Epidermal melanocyte (primary cell): ENCODE measurements around the gene OSBPL3.

Source experiments
- DNase-seq: peaks from one replicate; pipeline ENCODE4 v3.0.0; 2011; ENCODE audit warnings: low spot score; ENCODE audit not compliant: insufficient read length

OSBPL3 gene

DNA sequence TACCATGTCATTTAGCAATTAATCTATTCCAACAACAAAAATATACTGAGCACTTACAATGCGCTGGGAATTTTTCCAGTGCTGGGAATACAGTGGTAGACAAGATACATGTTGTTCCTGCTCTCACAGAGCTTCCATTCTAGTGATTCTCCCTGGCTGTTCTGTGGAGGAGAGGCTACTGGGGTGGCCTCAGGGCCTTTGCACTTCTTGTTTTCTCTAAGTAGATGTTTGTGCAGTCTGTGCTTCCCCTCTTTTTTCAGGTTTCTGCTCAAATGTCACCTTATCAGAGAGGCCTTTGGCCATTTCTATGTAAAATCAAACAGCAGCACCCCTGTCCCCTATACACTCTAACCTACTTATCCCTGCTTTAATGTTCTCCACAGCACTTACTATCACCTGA lies 24.7 kb downstream of the OSBPL3 start:
- no peak for DNase-seq

DNA sequence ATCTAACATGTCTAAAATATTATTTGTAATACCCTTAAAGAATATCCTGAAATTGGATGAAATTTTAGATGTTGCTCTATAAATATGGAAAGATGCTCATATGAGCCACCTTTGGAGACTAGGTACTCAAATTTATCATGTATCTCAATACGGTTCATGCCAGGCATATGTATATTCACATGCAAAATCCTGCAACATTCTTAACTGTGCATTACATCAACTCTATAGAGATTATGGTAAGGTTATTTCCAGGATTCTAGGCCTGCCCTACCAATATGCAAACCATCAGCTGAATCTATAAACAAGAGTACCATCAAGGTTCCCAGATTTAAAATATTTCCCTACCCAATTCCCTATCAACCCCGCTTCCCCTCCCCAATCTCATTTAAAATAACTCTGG lies 27.5 kb downstream of the OSBPL3 start:
- no peak for DNase-seq

DNA sequence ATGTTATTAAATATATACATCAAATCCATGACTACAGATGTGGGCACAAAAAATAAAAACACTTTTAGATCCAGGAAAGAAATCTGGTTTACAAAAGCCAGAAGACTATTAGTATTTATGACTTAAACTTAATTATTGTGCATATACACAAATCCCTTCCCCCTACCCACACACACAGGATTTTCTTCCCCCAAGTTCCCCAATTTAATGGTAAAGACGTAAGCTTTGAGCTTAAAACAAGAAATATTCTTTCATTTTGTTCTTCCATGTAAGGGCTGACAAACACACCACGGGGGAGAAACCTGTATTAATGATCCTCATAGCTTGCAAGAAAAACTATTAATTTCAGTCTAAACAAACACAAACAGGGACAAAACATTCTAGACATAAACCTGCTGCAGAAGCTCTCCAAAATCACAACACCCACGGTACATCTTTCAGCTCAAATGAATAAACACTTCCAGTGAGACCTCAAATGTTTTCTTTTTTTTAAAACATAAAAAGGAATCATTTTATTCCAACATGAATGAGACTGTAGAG lies 28.5 kb downstream of the OSBPL3 start:
- DNase-seq, result no peak

DNA sequence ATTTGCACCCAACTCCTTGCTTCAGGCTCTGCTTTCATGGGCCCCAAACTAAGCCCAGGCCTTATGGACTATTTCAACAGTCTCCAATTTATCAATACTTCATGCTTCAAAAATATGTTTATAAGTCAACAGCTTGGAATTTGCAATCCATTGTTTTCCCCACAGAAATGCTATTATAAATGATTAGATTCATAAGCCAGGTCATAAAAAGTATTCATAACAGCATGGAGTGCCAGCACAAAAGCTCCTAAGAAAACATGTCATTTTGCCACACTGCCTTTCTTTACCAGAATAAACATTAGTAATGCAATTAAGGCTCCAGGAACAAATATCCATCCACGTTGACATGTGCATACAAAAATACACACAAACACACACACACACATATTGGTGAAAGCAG lies 30.1 kb downstream of the OSBPL3 start:
- no peak for DNase-seq

DNA sequence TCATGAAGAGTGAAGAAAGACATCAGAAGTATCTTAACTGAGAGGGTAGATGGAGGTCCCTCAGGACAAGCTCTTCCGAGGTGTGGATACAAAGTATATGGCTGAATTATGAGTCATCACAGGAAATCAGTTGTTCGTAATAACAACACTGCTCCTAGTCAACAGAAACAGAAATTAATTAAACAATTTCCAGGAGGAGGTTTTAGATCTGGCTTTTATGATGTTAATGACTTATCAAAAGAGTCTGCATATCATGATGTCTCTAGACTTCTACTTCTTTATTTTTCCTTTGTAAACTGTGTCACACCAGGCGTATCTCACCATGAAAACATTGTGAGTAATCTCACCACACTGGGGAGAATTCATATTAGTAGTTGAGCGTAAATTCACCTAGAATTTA lies 31.2 kb downstream of the OSBPL3 start:
- no peak for DNase-seq

DNA sequence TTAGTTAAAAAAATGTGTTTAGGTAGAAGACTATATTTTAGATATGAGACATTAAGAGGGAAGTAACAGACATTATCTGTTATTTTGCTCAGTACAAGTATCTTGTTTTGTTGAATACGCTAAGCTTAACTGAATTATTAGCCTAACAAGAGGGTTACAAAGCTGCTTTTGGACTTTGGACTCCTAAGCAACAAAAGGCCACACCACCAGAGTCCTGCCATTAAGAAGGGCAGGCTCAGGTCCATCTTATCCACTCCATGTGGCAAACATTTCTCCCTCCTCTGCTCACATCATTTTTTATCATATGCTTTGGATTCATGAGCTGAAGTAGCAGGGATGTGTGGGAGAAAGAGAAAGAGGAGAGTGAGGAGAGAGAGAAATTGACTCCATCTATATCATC lies 33.5 kb downstream of the OSBPL3 start:
- DNase-seq, result no peak

DNA sequence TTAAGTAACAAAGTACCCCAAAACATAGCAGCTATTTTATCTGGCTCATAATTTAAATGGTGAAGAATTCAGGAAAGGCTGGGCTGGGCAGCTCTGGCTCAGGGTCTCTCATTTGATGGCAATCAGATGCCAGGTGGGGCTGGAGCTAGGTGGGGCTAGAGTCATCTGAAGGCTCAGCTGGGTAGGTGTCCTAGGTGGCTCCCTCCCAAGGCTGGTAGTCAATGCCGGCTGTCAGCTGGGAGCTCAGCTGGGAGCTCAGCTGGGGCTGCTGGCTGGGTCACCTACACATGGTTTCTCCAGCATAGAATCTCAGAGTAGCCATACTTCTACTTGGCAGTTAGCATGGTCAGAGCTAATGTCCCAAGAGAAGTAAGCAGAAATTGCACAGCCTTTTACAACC lies 34.1 kb downstream of the OSBPL3 start:
- no peak for DNase-seq

DNA sequence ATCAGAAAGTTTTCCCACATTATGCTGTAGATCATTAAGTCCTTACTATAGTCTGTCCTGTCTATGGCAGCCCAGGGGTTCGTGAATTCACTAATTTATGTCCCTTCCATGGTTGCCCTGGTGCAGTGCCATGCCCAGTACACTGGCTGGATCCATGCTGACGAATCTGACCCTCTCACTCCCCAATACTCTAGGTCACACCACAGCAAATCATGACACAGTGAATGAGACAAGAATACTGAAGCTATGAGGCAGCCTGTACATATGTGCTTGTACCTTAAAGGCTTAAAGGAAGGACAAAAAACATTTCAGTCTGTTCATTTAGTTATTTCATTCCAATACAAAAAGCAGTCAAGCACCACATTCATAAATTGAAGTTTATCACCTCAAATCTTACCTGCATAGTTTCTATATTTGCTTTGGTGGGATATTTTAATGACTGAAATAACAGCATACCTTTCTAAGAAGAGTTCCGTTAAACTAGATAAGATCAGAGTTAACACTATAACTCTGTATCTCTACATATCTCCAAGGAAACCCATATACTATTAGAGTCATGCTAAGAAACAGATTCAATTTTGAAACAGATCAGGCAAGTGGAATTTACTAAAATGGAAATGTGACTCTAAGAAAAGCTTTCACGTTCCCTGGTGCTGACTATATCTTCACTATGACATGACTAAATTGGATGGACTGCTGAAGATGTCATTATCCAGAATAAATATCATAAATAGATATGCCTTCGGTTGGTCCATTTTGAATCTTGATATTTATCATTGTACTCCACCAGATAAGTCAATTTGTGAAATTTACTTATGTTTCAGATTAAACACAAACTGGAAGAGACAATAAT lies 36.7 kb downstream of the OSBPL3 start:
- no peak for DNase-seq

DNA sequence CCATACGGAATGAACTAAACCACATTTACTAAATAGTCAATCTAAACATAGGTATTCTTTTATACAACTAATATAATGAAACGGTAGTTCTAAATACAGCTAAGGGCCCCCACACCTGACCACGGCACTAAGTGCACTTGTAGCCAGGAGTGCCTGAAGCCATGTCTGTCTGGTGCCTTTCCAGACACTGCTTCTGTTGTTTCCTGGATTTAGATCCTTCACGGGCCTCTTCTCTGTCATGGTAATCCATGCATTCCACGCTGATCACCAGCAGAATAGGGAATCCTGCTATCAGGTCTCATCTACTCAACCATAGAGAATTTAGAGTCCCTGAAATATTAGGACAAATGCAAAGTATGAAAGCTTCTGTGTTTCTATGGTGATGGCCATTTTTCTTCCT lies 37.8 kb downstream of the OSBPL3 start:
- no peak for DNase-seq

DNA sequence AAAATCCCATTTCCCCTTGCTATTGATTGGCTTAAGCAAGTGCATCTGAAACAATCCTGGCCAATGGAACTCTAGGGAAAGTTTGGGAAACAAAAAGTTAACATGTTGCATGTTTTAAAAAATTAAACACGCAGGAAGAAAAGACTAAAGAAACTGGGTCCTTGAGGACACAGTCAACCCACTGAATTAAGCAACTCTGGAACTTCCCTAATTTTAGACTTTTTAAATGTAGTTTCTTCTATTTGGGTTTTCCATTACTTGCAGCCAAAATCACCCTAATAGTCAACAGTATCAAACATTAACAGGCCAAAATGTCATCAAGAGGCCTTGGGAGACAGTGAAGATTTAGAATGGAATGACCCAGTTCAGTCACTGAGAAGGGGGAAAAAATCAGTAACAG lies 40.6 kb downstream of the OSBPL3 start:
- DNase-seq, result no peak

DNA sequence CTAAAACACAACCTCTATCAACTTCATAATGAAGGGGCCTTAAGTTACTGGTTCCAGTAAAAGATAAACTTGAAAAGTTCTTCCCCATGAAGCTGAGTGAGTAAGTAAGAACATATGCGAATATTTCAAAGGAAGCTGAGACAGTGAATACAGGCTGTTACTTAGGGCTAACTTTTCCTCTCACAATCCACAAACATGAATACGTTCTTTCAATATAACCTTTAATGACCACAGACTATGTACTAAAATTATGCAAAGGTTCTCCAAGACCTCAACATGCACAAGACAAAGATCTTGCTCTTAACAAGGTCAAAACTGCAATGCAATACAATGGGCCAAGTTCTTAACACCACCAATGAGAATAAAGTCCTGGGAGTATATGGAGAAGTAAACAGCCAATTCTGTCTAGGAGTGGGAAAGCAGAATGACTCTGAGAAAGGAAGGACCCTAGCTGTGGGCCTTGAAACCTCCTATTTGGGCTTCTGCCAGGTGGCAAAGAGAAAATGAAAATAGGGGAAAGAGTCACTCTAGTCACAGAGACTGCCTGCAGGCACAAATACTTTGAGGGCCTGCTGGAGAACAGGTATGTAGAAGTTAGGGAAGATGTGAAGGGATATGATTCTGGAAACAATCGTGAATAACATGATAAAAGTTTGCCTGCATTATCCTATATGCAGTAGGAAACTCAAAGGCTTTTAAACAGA lies 43.7 kb downstream of the OSBPL3 start:
- DNase-seq, result no peak

DNA sequence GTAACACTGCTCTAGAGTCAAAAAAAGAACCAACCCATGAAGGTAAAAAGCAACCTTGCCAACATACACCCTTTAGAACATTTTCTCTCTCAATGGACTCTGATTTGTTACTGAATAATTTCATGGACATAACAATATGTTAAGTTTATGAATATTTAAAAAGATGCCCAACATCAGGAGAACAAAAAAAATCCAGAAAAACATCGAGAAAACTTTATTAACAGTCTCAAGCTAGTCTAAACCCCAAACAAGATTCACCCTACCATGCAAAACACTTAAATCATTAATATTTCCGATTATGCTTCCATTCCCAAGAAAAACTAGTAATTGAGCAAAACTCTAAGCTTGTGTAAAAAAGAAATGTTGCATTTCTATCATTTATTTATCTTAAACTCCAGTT lies 46.7 kb downstream of the OSBPL3 start:
- no peak for DNase-seq

DNA sequence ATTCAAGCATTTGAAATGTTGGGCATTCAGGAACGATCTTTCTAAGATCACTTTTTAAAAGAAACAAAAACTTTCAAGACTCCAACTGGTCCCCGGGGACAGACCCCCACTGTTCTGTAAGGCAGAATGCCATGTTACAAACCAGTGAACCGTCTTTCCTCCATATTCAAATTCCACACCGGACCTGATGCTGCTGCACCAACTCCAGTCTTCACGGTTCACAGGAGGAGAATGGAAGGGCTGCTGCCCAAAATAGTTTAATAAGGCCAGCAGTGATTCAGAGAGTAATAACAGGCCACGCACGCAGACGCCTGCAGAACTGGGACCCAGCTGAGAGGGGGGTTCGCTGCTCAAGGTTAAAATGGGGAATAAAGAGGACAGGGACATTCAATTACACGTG lies 47.2 kb downstream of the OSBPL3 start:
- DNase-seq, result no peak

DNA sequence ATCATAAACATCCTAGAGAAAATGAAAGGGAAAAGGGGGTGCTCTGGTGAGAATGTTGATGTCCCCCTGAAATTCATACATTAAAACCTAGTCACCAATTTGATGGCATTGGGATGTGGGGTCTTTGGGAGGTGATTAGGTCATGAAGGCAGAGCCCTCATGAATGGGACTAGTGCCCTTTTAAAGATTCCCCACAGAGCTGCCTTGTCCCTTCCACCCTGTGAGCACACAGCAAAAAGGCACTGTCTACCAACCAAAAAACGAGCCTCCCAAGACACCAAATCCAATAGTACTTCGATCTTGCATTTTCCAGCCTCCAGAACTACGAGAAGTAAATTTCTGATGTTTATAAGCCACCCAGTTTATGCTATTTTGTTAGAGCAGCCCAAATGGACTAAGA lies 47.6 kb downstream of the OSBPL3 start:
- DNase-seq, result no peak

DNA sequence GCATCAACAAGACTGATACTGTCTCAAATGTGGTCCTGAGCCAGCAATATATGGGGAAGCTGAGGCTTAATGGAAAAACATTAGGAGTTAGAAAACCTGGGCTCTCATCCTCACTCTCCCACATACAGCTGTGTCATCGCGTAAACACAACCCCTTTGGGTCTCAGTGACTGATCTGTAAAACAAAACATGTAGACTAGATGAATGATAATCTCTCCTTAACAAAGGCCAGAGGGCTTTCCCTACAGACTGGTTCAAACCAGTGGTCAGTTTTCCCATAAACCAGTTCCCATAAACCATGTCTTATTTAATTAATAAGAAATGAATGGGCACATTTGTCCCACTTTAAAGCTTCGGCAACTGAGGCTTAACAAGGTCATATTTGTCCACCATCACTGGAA lies 48.1 kb downstream of the OSBPL3 start:
- no peak for DNase-seq

DNA sequence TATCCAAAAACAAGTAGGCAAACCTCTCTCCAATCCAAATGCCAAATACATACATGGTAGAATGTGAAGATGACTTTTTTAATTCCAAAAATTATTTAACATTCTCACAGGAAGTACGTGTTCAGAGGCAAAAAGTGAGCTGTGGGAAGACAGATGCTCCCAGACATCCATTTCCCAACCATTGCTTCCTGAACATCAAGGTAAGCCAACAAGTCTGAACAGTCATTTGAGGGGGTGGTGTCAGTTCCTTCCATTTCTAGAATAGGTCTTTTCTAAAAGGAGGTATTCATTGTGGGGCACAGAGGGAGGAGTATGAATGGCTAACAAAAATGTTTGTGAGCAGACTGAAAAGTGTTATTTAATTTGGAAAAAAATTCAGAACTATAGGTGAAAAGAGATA lies 49.1 kb downstream of the OSBPL3 start:
- DNase-seq, result no peak

DNA sequence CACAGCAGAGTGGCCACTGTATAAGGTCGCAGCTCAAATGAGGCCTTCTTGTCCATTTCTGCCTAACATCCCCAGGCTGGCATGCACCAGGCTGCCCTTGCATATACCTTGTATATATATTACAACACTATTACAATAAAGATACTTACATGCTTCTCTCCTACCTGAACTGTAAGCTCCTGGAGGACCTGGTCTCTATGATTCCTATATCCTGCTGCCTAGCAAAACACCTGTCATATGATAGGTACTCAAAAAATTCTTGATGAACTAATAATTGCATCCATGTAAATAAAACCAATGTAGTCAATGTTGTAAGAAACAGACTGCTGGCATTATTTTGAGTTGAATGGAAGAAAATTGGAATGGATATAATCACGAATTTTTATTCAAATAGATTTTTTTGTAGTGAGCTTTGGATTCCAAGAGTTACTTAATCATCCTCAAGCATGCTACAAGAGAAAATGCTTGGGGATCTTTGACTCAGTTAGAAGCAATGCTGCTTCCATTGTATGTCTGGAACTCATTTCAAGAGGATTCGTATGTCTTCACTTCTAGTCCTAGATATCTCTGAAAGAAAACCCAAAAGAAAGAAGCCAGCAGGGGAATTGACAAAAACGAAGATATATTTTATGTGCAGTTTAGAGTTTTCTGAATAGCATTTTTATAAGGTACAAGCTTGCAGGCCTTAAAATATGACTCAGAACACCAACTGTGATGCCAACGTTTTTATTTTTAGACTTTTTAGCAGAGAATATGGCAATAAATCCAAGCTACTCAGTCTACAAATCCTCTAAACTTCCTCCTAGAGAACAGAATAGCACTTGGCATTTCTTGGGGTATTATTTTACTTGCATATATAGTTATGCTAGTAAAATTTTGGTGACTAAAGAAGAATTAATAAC lies 53.1 kb downstream of the OSBPL3 start:
- no peak for DNase-seq

DNA sequence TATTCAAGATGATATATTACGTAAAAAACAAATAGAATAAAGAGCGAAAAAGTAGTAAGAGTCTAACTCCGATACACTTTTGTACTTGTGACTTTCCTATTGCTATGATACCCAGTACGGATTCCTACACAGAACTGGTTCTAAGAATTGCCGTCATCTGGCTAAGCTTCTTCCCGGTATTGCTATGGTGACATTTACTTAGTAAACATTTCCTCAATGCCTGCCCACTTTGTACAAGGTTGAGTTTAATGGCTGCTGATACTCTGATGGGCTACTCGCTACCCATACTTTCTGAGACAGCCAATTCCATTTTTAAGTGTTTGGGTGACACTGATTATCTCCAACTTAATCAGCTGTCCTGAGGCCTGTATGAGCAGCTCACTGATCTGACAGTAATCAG lies 55.6 kb downstream of the OSBPL3 start:
- no peak for DNase-seq

DNA sequence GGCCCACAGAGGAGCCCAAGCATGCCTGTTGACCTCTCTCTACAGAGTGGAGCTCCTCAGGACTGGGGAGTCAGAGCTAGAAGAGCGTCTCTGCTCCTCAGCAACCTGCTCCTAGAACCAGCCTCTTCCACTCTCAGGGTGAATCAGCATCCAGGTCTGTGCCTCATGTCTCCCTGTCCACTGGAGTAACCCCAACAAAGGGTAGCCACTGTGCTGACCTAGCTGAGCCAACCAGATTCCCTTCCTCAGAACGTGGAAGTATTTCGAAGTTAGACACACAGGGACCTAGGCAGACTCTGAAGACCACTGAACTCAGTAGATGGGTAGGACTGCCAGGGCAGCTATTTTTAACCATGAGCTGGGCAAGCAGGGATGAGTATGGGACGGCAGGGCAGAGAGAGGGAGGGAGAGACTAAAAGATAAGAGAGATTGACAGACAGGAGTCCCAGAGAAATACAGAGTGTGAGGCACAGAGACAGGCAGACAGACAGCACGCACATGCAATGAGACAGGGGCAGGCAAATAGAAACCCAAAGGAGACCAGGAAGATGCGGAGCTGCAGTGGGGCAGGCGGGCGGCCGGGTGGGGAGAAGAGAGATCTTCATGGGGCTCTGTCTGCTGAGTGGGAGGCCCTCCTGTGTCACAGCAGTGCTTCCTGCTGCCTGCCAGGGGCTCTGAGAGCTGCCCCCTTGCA lies 56.7 kb downstream of the OSBPL3 start:
- no peak for DNase-seq

DNA sequence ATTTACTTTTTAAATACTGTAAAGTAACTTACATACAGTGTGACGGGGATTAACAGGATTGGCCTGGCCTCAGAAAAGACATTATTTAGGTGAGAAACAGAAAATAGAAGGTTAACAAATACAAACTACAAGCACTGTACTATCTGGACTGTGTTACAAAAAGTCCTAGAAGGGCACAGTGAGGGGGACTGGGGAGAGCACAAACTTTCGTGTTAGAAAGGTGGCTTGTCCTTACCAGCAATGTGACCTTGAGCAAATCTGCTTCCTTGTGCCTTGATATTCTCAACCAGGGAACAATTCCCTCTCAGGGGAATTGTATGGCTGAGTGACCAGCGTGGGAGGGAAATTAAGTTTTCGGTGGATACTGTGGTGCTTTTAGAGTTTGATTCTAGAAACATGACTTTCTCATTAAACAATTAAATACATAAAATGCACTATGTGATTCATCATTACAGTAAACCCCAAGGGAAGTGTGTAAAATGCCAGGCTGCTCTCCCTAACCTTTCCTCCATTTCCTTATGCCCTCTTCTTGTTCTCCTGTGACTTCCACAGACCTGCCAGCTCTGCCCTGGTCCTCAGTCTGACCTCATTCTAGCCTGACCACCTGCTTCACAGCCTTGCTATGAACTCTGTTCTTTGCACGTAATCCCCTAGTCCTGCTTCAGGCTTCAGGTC lies 57.7 kb downstream of the OSBPL3 start:
- no peak for DNase-seq

DNA sequence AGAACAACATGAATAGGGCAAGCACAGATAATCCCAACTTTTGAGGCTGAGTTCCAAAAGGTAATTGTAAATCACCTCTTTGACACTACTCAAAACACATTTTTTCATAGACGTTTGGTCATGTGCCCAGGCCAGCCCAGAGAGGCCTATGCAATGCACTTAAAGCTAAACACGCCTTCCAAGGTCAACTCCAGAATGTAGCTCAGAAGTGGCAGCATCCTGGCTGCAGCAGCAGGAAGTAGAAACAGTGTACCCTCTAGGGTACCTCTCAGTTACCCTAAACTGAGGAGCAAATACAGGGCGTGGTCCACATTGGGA lies 58.7 kb downstream of the OSBPL3 start:
- no peak for DNase-seq
